Mucosa of descending colon (tissue), 3 donors: ENCODE measurements around the gene RPS19. TPM values are rescaled to one million over a fixed set of nuclear protein-coding genes. Genes with fewer than 3 reads are reported as not detected.
A peak's percentile ranks its signal among the peaks of the same experiment; 100 is the strongest.

Experiments used
- ATAC-seq: fragments of 200-7000 bp; cut with Tn5 transposase; one replicate; pipeline ENCODE4 v1.9.1; 2020; ENCODE audit warnings: mild to moderate bottlenecking, moderate library complexity
- DNase-seq, 3 donors: peaks; one replicate each; pipeline ENCODE4 v3.0.0-alpha.2; 2020
- H3K36me3 ChIP-seq: fragments of 200-600 bp; one replicate; pipeline ENCODE4 v1.8.0; 2021; ENCODE audit warnings: low read depth, mild to moderate bottlenecking
- H3K4me1 ChIP-seq: fragments of 200-600 bp; one replicate; pipeline ENCODE4 v1.8.0; 2021; ENCODE audit warnings: low read depth, mild to moderate bottlenecking
- H3K4me3 ChIP-seq: fragments of 200-600 bp; one replicate; pipeline ENCODE4 v1.8.0; 2021; ENCODE audit warnings: mild to moderate bottlenecking
- H3K9me3 ChIP-seq: fragments of 200-600 bp; one replicate; pipeline ENCODE4 v1.8.0; 2021; ENCODE audit warnings: mild to moderate bottlenecking
- CTCF ChIP-seq: fragments of 200-600 bp; IDR thresholded peaks from one replicate; pipeline ENCODE4 v1.8.0; 2022; ENCODE audit warnings: antibody characterized with exemption, mild to moderate bottlenecking
- intact Hi-C, 2 donors: fragments of 100-400 bp; cut with DNase I in 1 of 2; cut with micrococcal nuclease in 1 of 2; formaldehyde crosslinking; loops; one replicate each; pipeline versions ENCODE4 v1.11.0 to v1.11.1; 2022; cut with DNase I, micrococcal nuclease
- total RNA-seq, 3 donors: library from RNA; stranded (reverse); fragmentation: NEBNext Ultra II Directional in 2 of 3; extraction: Animal tissue kit (Norgen Biotek cat#: 25700) in 2 of 3; gene quantifications; one replicate each; pipeline versions ENCODE4 v1.2.1 to v1.2.4, GENCODE V29; 2021 to 2023
- donor health status: DM: no; HTN: no; CAD: no; lungs with moderate emphysema.
- donor health status: DM: no; HTN: no; CAD: no.
- donor health status: DM: no; HTN: yes; CAD: no.

Gene RPS19
- total RNA-seq, 3 donors from 2014 or later = 1,251 to 1,696 (median 1,572) TPM

- ATAC-seq = peak; percentile 61
- TF ChIP-seq CTCF = no peak
- Histone ChIP-seq H3K4me1 (peaks cover 33% of the 10 kb centered on the region), H3K9me3 (no peaks in the 10 kb centered on the region), H3K36me3 (no peaks in the 10 kb centered on the region), H3K4me3 (no peak overlapping the region)
- intact Hi-C loops = no loop called here
- peak; percentile 72 to 90 (median 78) for DNase-seq
Observed at GRCh38 chr19:41887711-41888382, 27.8 kb downstream of the RPS19 start.

DNA sequence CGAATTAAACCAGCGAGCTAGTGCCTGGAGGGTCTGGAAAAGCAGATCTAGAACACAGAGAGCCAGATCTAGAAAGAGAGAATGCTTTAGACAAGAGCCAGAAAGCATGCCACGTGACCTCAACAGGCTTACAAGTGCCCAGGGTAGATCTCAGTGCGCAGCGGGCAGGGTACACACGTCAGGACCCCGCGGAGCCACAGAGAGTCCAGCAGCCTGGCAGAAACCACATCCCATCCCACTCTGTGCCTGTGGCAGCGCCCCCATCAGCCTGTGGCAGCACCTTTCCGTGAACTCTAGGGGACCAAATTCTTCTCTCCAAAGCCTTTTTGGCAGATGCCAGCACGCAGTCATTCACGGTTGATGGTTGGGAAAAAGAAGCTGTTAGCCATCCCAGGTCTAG, 28.9 kb downstream of the RPS19 start:
- Histone ChIP-seq H3K36me3 (no peaks in the 10 kb centered on the region), H3K9me3 (no peaks in the 10 kb centered on the region), H3K4me1 (peaks cover 33% of the 10 kb centered on the region), H3K4me3 (no peak overlapping the region)
- DNase-seq (no peak), ATAC-seq (no peak)
- TF ChIP-seq CTCF = no peak
- intact Hi-C loops = no loop called here

DNA sequence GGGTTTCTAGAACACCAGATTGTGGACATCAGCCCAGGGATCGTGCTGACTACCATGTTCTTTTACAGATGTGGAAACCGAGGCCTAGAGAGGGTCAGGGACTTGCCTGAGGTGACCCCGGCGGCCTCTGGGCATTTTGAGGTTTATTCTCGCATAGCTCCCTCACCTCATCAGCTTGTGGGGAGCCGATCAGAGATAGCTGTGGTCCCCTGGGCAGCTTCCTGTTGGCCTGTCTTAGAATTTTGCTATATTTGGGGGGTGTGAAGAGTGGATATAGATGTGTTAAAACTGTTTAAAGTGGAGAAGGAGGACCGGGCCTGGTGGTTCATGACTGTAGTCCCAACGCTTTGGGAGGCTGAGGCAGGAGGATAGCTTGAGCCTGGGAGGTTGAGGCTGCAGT, 29.8 kb downstream of the RPS19 start:
- ATAC-seq = no peak
- H3K36me3 ChIP-seq = no peaks in the 10 kb centered on the region

DNA sequence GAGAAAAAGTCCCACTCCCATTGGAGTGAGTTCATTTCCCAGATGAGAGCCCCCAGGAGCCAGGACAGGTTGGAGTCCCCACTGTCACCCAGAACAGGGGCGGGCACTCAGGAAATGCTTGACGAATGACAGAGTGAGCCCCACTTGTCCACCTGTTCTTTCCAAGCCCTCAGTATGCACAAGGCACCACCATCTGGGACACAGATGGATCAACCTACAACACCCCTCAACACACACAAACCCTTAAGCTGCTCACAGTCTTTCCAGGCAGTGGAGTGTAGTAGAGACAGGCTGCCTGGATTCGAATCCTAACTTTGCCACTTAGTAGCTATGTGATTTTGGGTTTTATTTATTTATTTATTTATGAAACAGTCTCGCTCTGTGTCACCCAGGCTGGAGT, 30.9 kb downstream of the RPS19 start:
- Histone ChIP-seq H3K4me3 (no peak overlapping the region), H3K9me3 (no peaks in the 10 kb centered on the region), H3K4me1 (peaks cover 18% of the 10 kb centered on the region), H3K36me3 (no peaks in the 10 kb centered on the region)
- no peak for TF ChIP-seq CTCF
- no peak for ATAC-seq
- intact Hi-C loops = no loop called here
- DNase-seq = no peak

More for the DNA sequence above, 29.8 kb downstream of the RPS19 start:
- peaks cover 29% of the 10 kb centered on the region for H3K4me1 ChIP-seq
- intact Hi-C loops = no loop called here
- no peaks in the 10 kb centered on the region for H3K9me3 ChIP-seq
- peak in 1 of 3 donors; percentile 31 for DNase-seq
- no peak for TF ChIP-seq CTCF
- H3K4me3 ChIP-seq = no peak overlapping the region

DNA sequence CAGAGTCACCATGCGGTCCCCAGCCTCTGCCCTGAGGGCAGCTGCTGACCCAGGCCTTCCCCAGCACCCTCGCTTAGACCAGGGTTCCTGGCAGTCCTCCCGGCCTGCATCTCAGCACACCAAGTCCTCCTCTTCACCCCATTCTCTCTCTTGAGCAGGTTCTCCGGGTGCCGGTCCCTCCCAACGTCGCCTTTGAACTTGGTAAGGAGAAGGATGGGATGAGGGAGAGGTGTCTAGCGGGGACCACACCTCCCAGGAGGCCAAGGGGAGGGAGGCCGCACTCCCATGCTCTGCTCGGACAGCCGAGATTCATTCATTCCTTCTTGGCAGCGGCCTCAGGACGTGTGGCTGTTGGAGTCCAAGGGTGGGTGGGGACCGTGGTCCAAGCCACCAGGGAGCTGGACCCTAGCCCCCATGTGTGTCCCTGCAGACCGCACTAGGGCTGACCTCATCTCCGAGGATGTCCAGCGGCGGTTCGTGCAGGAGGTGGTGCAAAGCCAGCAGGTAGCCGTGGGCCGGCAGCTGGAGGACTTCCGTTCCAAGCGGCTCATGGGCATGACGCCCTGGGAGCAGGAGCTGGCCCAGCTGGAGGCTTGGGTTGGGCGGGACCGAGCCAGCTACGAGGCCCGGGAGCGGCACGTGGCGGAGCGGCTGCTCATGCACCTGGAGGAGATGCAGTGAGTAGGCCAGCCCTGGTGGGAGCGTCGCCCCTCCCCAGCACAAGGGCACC, 32.3 kb downstream of the RPS19 start:
- intact Hi-C loops = no loop called here
- no peak for ATAC-seq
- no peak for TF ChIP-seq CTCF

More for the DNA sequence above, 32.3 kb downstream of the RPS19 start:
- Histone ChIP-seq H3K36me3 (no peaks in the 10 kb centered on the region), H3K9me3 (no peaks in the 10 kb centered on the region), H3K4me1 (peaks cover 6% of the 10 kb centered on the region), H3K4me3 (no peak overlapping the region)
- DNase-seq = peak in 2 of 3 donors; percentile 29 to 48
